Stimulated activated CD8-positive, alpha-beta memory T cell treated with anti-CD3 and anti-CD28 coated beads, Interleukin-4, amount 100 ng/mL, for 4 hours (primary cell): ENCODE data around the gene EXOC2.

Experiments used
- DNase-seq, 2 donors: peaks; one replicate each; pipeline ENCODE4 v3.0.0-alpha.2; 2020; ENCODE audit warnings: low read depth in 2 of 2, low spot score in 1 of 2

Gene EXOC2

GRCh38 chr6:498795-499231 is 194.1 kb downstream of the EXOC2 start:
- no peak for DNase-seq

- no peak for DNase-seq
Measured at GRCh38 chr6:497258-497657, 195.7 kb downstream of the EXOC2 start.

DNA sequence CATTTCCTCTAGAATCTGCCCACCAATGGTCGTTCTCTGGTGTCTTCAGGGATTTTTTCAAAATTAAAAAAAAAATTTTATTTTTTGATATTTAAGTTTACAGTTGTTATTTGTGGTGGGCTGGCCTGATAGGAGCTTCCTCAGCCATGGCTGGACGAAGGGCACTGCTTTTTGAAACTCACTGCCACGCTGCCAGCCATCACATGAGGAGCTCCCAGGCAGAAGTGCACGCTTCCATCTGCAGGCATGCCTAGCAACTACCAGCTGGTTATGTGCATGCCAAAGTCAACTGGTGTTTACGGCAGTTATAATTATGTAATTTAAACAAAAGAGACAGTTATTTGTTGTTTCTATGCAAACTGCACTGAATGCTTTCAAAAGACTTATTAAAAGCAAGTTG is 196.3 kb downstream of the EXOC2 start:
- no peak for DNase-seq

DNA sequence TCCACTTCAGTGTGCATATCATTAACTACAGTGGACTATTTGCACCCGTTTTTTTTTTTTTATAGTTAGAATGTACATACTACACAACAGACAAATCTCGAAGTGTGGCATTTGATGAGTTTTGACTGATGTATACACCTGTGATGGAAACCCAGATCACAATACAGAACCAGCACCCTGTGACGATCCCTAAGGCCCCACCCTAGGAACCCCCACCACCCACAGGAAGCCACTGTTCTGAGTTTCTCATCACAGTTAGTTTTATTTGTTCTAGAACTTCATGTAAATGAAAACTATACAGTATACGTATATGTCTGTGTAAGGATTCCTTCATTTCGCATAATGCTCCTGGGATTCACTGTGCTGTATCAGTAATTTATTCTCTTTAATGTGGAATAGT is 198.5 kb downstream of the EXOC2 start:
- no peak for DNase-seq

- DNase-seq, result no peak
Measured at GRCh38 chr6:493840-494239, 199.1 kb downstream of the EXOC2 start.

DNA sequence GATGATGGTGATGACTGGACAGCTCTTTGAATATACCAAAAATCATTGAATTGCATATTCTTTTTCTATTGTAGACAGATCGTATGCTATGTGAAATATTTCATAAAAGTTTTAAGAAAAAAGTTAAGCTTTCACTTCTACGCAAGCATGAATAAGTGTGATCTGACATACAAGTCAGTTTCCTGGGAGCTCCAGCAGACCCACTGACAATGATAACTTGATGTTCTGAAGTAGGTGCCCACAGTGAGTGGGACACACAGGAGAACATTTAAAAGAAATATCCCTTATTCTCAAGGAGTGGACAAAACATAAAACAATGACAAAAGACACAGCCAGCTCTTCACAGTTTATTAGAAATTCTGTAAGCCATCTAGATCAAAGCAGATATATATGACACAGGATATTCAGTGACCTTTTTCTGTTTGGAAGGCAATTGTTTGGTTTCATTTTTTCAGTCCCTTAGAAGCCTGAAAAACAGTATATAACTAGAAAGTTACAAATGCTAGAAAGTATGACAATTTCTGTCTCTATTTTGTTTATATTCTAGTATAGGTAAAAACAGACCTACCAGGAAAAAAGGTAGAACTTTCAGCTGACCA is 200.0 kb downstream of the EXOC2 start:
- DNase-seq, result no peak

DNA sequence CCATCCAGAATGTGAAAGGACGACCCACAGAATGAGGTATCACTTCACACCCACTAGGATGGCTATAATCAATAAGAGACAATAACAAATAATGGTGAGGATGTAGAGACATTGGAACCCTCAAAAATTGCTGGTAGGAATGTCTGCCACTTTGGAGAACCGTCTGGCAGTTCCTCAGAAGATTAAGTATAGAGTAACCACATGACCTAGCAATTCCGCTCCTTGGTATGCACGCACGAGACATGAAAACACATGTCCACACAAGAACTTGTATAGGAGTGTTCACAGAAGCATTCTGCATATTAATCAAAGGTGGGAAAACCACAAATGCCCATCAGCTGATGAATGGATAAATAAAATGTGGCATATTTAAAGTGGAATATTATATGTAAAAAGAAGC is 200.8 kb downstream of the EXOC2 start:
- DNase-seq, result no peak

DNA sequence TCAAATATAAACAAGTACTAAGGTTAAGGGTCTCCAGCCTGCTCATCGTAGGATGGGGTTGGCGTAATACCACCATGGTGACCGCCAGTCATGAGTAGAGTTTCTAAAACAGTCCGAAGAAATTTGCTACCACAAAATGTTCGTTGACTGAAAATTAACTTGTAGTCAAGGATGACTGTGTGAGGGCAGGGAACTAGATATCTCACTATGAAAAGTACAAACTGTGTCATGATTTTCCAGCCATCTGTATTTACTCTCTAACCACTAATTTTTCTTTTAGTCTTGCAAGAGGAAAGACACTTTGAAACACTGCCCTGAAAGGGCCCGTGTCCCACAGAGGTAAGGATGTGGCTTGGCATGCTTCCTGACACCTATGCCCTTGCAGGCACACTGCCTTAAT is 201.7 kb downstream of the EXOC2 start:
- no peak for DNase-seq

GRCh38 chr6:490251-491037 is 202.5 kb downstream of the EXOC2 start:
- no peak for DNase-seq

DNA sequence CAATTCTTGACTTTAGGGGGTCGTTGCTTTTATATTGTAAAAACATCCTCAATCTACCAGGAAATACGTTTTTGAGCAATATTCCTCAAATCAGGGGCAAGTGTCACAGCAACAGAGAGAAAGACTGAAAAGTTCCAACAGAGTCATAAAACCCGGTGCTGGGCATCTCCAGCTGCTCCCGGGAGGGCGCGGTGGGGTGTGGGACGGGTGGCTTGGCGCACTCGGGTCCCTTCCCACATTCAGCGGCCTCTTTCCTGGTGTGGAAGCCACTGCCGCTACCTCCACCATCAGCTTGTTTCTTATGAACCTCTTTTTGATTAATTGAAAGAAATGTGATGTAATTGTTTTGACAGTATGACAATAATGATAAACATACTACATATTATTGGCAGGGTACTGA is 203.2 kb downstream of the EXOC2 start:
- DNase-seq, result no peak

DNA sequence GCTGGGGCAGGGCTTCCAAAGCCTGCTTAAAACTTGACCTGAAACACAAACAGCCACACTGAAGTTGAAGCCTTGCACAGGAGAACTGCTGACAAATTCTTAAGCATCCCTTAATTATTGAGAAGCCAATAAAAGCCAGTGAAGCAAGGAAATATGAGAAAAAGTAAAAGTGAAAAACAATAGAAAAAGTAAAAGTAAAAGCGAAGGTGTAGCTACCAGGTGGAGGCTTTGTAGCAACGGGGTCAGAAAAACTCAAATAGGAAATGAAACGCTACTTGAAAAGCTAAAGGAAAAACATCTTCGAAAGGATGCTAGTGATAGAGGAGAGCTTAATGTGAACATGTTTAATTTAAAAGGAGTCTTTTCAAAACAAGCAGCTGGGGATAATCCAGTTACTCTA is 203.9 kb downstream of the EXOC2 start:
- DNase-seq, result no peak

DNA sequence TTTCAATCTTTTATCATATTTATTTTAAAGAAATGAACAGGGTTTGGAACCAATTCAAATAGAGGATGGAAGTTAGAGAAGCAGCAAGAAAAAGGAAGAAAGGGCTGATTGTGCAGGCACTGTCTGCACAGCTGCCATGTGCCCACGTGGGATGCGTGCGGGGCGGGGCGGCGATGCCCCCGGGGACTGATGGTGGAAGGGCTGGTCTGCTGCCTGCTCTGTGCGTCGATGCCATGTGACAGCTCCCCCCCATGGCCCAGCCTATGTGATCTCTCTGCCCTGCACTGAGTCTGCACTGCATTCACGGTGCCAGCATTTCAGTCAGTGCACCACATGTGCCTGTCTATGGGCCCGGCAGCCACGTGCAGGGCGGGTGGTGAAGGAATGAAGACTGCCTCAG is 205.0 kb downstream of the EXOC2 start:
- no peak for DNase-seq

GRCh38 chr6:485655-486170 is 207.2 kb downstream of the EXOC2 start:
- no peak for DNase-seq

GRCh38 chr6:484746-485145 is 208.2 kb downstream of the EXOC2 start:
- no peak for DNase-seq

- DNase-seq, result no peak
Measured at GRCh38 chr6:484086-484745, 208.7 kb downstream of the EXOC2 start.

DNA sequence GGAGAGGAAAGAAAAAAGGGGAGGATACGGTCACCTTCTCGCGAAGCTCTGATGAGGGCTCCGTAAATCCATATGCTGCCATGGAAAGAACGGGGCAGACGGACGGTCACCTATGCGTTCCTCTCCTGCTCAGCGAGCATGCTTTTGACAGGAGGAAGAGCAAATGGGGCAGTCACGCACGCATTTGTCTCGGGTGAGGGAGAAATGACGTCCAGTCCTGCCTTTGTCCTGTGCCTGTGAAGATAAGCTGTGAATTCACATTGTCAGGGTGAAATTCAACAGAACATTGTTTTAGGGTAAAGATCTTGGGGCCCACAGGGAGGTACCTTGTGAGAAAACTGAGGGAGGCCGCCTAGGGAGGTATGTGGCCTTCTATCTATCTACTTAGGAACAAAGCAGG is 217.6 kb downstream of the EXOC2 start:
- DNase-seq, result no peak

DNA sequence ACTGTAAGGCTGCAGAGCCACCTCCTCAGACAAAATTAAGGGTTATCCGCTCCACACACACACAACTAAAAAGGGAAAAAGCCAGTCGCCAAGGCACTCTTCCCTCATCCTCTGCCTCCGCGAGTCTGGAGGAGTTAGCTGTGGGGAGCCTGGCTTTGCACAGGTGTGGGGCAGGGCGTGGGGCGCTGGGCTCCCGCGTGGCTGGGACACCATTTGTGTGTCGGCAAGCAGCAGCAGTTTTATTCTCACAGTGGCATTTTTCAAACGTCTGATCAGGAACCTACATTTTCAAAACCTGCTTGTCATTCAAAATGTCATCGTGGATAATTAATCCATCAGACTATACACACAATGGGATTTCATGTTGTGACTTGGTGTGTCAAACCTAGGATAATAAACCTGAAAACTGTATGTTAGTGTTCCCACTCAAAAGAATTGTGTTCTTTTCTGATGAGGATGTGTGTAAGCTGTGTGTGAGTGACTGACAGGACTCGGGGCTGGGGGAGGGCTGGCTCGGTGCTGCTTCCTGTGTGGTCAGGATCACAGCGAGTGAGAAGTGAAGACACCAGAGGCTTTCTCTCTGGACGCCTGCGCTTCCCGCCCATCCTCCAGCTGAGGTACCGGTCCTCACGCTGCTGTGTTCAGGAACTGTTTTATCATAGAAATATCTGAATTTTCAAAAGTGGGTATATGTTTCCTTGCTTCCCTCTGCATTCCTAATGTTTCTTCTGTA is 218.3 kb downstream of the EXOC2 start:
- DNase-seq, result peak; percentile 61 to 67

- no peak for DNase-seq
Measured at GRCh38 chr6:473768-474452, 219.0 kb downstream of the EXOC2 start.

- DNase-seq, result no peak
Measured at GRCh38 chr6:473356-473755, 219.6 kb downstream of the EXOC2 start.

- DNase-seq, result no peak
Measured at GRCh38 chr6:470901-471448, 222.0 kb downstream of the EXOC2 start.
